Nucleus accumbens (tissue), 56 donors: ENCODE measurements around the gene C8G.

ENCODE experiments used
- DNase-seq, 56 donors: peaks; one replicate each; lab custom pipeline; 2025; lab: John Stamatoyannopoulos, UW

Gene C8G

DNA sequence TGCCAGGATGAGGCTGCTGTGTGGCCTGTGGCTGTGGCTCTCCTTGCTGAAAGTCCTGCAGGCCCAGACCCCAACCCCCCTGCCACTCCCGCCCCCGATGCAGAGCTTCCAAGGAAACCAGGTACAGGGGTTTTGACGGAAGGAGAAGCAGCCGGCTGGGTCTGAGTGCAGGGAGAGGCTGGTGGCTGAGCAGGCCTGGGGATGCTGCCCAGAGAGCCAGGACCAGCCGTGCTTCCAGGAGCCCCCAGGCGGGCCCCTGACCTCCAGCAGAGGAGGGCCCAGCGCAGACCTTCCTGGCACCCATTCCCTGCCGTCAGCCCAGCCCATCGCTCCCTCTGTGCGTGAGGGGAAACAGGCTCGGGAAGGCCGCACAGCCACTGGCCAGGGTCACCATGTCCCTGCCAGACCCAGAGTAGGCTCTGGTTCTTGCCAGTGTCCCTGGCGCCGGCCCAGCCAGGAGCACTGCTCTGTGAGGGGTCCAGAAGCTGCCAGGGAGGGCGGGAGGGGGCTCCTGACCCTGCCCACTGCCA, 7.3 kb downstream of the C8G start:
- peak in 28 of 56 donors; percentile 17 to 75 (median 42) for DNase-seq

DNA sequence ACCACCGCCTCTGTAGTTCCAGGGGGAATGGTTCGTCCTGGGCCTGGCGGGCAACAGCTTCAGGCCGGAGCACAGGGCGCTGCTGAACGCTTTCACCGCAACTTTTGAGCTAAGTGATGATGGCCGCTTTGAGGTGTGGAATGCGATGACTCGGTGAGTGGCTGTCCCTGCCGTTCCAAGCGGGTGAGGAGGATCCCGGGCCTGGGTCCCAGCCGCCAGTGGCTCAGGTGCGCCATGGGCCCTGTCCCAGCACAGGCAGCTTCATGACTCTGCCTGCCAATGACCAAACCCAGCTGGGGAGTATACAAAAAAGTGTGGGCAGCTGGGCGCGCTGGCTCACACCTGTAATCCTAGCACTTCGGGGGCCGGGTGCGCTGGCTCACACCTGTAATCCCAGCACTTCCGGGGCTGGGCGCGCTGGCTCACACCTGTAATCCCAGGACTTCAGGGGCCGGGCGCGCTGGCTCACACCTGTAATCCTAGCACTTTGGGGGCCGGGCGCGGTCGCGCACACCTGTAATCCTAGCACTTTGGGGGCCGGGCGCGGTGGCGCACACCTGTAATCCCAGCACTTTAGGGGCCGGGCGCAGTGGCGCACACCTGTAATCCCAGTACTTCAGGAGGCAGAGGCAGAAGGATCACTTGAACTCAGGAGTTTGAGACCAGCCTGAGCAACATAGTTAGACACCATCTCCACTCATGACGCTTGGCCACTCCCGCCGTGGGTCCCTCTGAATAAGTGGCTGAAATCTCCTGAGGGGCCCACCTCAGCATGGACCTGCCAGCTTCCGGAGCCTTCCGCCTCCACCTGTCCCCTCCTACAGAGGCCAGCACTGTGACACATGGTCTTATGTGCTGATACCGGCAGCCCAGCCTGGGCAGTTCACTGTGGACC, 8.1 kb downstream of the C8G start:
- no peak for DNase-seq

DNA sequence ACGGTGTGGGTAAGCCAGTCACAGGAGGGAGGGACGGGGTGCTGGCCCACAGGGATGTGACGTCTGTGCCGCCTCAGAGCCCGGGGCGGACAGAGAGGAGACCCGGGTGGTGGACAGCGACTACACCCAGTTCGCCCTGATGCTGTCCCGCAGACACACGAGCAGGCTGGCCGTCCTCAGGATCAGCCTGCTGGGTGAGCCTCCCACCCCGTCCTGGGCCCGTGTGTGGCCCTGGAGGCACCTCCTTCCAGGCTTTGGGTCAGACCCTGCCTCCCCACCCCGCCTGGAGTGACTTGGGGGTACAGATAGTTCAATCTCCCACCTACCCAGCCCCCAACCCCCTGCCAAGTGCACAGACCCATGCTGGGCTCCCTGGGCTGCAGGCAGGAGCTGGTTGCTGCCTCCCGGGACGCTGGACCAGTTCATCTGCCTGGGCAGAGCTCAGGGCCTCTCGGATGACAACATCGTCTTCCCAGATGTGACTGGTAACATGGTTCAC, 8.8 kb downstream of the C8G start:
- no peak for DNase-seq

DNA sequence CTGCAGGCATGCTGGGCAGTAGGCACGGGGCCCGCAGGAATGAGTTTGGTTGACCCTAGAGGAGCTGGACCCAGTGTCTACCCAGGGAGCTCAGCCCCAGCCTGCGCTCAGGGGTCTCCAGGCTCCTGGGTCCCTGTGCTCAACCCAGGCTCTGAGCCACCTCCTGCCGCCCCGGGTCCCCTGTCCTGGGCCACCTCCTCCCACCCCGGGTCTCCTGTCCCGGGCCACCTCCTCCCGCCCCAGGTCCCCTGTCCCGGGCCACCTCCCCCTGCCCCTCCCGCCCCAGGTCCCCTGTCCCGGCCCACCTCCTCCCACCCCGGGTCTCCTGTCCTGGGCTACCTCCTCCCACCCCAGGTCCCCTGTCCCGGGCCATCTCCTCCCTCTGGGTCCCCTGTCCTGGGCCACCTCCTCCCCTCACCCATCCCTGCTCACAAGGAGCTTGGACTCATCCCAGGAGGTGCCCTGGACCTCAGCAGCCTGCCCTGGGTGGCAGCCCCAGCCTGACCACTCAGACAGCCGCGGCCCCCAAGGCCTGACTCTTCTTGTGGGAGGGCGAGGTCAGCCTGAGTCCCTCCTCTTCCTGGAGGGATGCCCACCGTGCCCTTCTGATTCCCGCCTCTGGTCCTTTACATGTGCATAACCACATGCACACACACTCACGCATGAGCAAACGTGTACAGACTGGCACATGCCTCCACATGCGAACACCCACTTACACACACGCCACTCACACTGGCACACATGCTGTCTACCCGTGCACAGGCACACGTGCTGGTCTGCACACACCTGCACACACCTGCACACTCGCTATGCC, 9.4 kb downstream of the C8G start:
- no peak for DNase-seq

DNA sequence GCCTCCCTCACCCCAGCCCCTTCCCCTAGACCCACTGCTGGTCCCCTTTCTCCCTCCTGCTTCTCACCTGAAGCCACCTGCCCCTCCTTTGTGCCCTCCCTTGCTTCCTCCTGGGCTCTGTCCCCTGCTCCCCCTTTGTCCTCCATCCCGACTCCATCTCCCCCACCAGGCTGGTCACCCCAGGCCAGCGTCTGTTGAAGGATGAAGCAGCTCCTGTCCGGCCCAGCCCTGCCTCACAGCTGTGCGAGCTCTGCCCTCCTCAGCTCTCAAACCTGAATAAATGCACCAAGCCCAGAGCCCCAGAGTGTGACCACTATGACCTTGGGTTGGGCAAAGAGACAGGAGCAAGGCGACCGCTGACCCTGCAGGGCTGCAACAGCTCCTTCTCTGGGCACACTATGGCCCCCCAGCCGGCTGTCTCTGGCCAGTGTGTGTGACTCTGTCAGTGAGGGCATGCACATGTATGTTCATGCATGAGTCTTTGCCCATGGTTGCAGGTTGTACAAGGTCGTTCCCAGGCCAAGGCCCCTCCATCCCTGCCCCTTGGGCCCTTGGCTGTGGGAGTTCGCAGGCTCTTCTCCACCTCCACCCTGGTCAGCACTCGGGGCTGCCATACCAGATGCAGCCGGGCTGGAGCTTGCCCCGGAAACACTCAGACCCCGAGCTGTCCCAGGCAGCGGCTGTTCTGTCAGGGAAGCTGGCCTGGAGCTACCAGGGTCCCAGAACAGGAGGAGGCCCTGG, 10.3 kb downstream of the C8G start:
- DNase-seq = no peak

DNA sequence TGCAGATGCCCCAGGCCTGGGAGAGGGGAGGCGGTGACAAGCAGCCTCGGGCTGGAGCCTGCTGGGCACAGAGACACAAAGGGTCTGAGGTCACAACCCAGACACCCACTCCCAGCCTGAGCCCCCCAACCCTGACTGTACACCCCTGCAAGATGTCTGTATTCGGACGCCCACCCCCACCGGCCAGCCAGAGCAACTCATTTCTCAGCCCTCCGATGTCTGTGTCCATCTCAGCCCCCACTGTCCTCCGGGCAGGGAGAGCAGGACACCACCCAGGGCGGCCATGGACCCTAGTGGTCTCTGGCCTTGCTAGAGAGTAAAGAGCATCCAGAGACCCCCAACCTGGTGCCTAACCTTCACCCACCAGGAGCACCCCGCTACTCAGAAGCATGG, 10.9 kb downstream of the C8G start:
- no peak for DNase-seq

DNA sequence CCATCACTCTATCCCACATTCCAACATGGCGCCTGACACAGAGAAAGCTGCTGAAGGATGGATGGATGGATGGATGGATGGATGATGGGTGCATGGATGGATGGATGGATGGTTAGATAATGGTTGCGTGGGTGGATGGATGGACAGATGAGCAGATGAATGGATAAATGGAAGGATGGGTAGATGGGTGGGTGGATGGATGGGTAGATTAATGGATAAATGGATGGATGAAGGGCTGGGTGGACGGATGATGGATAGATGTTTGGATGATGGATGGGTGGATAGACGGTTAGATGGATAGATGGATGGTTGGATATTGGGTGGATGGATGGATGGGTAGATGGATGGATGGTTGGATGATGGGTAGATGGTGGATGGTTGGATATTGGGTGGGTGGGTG, 11.6 kb downstream of the C8G start:
- DNase-seq = no peak

DNA sequence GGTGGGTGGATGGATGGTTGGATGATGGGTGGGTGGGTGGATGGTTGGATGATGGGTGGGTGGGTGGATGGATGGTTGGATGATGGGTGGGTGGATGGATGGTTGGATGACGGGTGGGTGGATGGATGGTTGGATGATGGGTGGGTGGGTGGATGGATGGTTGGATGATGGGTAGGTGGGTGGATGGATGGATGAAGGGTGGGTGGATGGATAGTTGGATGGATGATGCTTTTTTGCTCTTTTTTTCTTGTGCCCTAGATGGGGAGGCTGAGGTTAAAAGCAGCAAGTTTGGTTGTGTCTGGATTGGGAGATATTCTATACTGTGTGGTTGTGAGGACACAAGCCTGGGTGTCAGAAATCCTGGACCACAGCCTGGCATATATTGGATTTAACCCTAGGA, 12.4 kb downstream of the C8G start:
- no peak for DNase-seq

DNA sequence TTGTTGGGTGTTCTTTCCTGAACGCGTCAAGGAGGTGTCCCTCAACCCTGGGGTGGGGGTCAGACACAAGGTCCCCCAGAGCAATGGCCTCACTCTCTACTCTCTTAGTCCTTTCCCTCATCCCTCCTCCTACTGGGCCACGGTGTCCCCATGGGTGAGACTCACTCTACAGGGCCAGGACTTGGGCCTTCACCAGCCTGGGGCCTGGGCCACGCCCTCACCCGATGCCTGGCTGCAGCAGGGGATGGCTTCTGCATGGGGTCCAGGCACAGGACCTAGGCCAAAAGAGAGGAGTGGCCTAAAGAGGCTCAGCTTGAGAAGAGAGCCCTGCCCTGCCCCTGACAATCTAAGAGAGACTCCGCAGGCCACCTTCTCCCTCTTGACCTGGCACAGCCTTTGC, 12.9 kb downstream of the C8G start:
- no peak for DNase-seq

DNA sequence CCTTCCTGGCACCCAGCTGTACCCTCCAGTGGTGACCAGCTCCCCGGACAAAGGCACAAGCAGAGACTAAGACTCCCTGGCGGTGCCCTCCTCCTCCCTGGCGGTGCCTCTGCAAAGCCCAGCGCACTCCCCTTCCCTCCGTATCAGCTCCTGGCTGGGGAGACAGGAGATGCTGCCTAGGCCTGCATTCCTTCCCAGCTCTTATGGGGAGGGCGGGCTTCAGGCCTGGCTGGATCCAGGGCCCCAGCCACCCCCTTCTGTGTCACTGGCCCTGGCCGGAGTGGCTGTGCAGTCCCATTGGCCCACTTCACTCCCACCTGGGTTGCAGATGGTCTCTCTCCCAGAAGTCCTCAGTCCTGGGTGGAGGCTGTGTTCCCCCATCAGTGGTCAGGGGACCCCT, 13.4 kb downstream of the C8G start:
- DNase-seq = no peak

DNA sequence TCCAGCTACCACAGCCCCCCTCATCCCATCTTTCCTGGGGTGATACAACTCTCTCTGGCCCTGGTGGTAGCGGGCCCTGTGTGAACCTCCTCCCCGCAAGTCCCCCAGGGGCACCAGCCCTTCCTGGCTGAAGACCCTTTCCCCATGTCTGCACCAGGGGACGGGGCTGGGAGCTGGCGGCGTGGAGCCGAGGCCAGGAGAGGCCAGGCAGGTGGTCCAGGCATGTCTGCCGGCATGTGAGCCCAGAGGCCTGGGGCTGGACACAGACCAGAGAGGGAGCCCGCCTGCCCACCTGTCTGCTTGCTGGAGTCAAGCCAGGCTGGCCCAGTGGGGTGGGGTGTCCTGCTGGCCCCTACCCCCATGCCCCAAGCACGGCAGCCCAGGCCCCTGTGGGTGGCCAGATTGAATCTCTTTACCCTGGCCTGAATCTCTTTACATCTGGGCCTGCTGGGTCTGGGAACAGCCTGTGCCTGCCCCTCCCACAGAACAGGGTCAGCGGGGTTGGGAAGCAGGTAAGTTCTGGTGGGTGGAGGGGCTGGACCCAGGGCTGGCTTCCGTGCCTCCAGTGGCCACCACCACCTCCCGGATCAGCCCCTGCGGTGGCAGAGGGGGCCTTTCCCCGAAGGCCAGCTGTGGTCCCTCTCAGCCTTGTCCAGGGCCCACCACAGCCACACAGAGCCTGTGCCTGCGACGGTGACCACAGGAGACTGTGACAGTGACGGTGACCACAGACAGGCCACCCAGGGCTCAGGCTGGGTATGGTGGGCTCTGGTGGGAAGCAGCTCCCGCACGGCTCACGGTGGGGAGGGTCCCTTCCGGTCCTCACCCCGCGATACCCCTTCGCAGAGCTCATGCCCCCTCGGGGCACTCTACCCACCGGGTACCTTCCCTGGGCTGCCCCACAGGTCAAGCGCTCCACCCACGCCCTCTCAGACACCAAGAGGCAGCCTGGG, 14.1 kb downstream of the C8G start:
- no peak for DNase-seq

DNA sequence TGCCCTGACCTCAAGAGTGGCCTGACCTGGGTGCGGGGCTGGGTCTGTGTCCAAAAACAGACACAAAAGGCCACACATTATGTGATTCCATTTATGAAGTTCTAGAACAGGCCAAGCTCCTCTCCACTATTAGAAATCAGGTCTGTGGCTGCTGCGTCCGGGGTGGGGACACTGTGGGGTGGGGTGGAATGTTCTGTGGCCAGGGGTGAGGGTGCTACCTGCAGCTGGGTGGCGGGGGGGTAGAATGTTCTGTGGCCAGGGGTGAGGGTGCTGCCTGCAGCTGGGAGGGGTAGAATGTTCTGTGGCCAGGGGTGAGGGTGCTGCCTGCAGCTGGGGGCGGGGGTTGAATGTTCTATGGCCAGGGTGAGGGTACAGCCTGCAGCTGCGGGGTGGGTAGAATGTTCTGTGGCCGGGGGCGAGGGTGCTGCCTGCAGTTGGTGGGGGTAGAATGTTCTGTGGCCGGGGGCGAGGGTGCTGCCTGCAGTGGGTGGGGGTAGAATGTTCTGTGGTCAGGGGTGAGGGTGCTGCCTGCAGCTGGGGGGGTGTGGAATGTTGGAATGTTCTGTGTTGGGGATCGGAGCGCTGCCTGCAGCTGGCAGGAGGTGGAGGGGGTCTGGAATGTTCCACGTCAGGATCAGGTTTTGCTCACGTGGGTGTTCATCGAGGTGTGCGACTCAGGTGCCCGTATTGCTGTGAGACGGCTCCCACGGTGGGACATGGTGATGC, 15.3 kb downstream of the C8G start:
- DNase-seq = no peak

DNA sequence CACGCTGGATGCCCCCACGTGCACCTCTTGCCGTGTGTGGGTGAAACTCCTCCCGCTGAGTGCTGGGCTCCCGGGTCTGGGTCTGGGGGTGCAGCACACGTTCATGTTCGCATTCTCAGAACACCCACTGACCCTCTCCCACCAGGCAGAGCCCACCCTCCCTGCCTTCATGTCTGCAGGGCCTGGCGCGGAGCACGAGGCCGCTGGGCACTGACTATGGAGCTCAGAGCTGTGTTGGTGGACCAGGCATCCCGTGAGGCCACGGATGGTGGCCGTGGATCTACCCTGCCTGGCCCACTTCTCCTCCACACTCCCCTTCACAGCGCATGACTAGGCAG, 15.9 kb downstream of the C8G start:
- no peak for DNase-seq

DNA sequence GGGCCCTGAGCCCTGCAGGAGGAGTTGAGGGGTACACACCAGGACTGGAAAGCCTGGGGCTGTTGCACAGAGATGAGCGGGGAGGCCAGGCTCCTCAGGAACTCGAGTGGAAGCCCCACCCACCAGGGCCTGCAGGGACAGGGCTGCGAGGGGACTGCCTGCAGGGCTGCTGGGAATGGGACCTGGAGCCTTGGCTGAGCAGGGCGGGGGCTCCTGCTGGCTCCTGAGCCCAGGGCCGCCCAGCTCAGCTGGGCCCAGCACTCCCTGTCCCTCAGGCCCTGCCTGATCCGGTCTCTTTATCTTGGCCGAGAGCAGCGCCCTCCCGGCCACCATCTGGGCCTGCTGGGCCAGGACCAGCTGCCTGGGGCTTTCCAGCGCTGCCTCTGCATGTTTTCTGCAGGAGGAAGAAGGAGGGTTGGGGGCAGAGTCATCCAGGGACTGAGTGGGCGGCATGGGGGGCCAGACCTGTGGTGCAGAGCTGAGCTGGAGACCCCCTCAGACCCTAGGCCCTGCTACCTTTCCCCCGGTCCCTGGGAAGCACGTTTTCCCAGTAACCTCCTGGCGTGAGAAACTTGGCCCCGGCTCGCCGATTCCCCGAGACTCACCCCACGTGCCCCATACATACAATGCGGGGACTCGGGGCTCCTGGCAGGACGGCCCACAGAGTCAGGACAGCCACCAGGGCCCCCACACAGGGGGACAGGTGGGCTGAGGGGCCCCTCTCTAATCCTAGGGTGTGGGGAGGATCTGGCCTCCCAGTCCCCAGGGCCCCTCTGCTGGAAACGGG, 16.4 kb downstream of the C8G start:
- peak in 25 of 56 donors; percentile 11 to 67 (median 35) for DNase-seq

DNA sequence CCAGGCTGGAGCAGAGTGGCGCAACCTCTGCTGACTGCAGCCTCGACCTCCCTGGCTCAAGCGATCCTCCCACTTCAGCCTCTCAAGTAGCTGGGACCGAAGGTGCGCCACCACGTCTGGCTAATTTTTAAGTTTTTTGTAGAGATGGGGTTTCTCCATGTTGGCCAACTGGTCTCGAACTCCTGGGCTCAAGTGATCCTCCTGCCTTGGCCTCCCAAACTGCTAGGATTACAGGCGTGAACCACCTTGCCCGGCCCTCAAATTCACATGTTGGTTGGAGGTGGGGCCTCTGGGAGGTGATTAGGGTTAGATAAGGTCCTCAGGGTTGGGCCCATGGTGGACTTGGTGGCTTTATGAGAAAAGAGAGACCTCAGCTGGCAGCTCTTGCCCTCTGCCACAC, 17.1 kb downstream of the C8G start:
- no peak for DNase-seq

DNA sequence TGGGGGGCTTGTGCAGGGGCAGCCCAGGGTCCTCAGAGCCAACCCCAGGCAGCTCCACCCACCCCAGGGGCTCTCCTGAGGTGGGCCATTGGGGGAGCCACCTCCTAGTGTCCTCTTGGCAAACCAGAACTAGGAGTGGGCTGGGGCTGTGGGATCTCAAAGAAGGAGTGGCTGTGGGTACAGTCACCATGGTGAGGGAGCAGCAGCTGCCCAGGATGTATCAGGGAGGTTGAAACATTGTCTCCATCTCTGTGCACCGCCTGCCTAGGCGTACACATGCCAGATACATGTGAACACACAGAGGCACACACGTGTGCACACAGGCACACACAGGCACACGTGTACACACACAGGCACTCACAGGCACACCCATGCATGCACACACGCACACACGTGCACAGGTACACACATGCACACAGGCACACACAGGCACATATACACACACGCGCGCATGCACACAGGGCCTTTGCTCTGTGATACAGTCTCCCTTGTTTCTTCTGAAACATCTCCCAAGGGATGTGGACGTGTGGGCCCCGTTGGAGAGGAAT, 17.7 kb downstream of the C8G start:
- DNase-seq = no peak

DNA sequence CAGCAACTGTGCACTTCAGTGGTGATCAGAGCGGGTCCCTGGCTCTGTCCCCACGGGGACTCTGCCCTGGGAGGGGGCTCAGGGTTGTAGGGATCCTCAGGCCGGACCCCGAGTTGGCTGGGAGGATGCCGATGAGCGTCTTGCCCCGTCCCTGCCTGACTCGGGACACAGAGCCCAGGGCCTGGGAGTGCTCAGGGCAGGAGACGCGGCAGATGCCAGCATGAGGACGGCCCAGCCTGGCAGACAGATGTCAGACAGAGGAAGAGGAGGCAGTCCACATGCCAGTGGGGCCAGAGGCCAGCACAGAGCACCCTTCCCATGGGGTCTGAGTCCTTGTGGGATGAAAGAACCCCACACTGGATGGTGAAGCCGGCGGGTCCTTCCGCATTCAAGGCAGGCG, 18.3 kb downstream of the C8G start:
- peak in 6 of 56 donors; percentile 18 to 69 (median 24) for DNase-seq

DNA sequence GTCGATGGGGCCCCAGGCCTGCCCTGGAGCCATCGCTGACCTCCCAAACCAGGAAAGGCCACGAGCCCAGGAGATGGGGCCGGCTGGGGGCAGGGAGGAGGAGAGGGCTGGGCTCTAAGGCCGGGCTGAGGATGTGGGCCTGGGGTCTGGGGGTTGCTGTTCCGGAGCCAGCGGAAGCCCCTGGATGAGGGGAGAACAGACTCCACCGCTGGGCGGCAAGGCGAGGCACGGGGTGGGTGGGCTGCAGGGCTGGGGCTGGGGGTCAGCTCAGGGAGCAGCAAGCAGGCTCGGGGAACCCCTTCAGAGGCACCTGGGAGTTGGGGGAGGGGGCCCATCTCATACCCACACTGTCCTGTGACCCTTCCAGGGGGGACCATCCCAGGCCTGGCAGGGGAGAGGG, 18.7 kb downstream of the C8G start:
- no peak for DNase-seq
